Putamen (tissue), 1 donor: ENCODE data around the gene MSRB2.
A peak's percentile ranks its signal among the peaks of the same experiment; 100 is the strongest.
"Not testable (repeated sequence)": the region's sequence is repeated elsewhere in the genome, so short reads cannot be mapped to it uniquely, and the experiment has no call there.

Source experiments
- DNase-seq: peaks from one replicate; pipeline ENCODE4 v3.0.0-alpha.2; 2016; ENCODE audit warnings: low spot score

Gene MSRB2

GRCh38 chr10:23070092-23070912, 25.1 kb upstream of the MSRB2 start:
- not testable (repeated sequence) for DNase-seq

- DNase-seq: no peak
These were observed 24.5 kb upstream of the MSRB2 start for GRCh38 chr10:23070913-23071218.

GRCh38 chr10:23072593-23072992, 22.8 kb upstream of the MSRB2 start:
- not testable (repeated sequence) for DNase-seq

- no peak for DNase-seq
These were observed 21.9 kb upstream of the MSRB2 start for GRCh38 chr10:23073527-23073926.

- DNase-seq: no peak
These were observed 19.7 kb upstream of the MSRB2 start for GRCh38 chr10:23075672-23076071.

GRCh38 chr10:23078114-23078513, 17.3 kb upstream of the MSRB2 start:
- no peak for DNase-seq

- no peak for DNase-seq
These were observed 15.7 kb upstream of the MSRB2 start for GRCh38 chr10:23079700-23080099.

GRCh38 chr10:23080262-23080661, 15.1 kb upstream of the MSRB2 start:
- no peak for DNase-seq

- DNase-seq: no peak
These were observed 14.1 kb upstream of the MSRB2 start for GRCh38 chr10:23081221-23081750.

- no peak for DNase-seq
These were observed 13.5 kb upstream of the MSRB2 start for GRCh38 chr10:23081891-23082290.

GRCh38 chr10:23088609-23089008, 6.8 kb upstream of the MSRB2 start:
- no peak for DNase-seq

GRCh38 chr10:23094786-23095403, 484 bp upstream of the MSRB2 start:
- DNase-seq: no peak

GRCh38 chr10:23095966-23096801, 805 bp downstream of the MSRB2 start:
- peak; percentile 49 for DNase-seq

GRCh38 chr10:23096802-23097549, 1.6 kb downstream of the MSRB2 start:
- DNase-seq: no peak

- no peak for DNase-seq
These were observed 3.7 kb downstream of the MSRB2 start for GRCh38 chr10:23099079-23099478.

- no peak for DNase-seq
These were observed 4.4 kb downstream of the MSRB2 start for GRCh38 chr10:23099816-23100215.

GRCh38 chr10:23100331-23101030, 5.1 kb downstream of the MSRB2 start:
- no peak for DNase-seq

- DNase-seq: no peak
These were observed 11.1 kb downstream of the MSRB2 start for GRCh38 chr10:23106331-23107072.

- DNase-seq: no peak
These were observed 15.5 kb downstream of the MSRB2 start for GRCh38 chr10:23110722-23111516.
